ENCODE data around the gene RAMP2. TPM values are rescaled to one million over a fixed set of nuclear protein-coding genes. Genes with fewer than 3 reads are reported as not detected.

Gene RAMP2
- total and polyA plus RNA-seq, 2 of the 13 experiments (the other 11 are each of a cell fraction or from before 2014, with no cell fraction given), result 1.4 to 5.2 TPM

DNA sequence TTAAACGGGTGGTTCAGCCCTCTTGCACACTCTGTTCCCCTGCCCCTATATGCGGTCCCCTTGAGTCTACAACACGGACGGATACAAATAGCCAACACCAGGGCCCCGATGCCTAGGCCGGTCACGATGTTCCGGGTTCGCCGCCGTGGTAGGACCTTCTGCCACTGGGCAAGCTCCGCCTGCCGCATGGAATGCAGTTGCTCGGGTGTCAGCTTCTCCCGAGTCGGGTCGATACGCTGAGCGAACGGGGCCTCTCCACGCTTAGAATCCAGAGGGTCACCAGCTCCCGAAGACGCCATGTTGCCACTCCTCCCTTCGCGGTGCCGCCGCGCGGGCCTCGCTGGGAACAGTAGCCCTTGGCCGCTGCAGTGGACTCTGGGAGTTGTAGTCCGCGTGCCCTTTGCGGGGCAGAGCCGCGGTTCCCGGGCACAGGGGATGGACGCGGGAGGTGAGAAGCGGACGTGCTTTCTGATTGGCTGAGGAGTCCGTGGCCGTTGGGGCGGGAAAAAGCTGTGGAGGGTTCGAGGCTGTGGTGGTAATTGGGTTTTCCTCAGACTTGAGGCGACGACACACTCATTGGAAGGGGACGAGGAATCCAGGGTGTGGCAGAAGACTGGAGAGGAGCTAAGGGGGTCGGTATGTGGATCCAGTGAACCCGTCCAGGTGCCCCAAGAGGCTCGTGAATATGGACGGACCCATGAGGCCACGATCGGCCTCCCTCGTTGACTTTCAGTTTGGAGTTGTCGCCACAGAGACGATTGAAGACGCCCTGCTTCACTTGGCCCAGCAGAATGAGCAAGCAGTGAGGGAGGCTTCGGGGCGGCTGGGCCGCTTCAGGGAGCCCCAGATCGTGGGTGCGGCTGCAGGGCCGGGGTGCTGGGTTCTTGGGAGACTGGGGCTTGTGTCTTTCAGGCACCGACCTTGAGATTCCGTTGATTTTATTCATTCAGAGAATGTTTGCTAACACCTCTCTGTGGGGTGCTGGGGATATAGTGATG lies 37.7 kb downstream of the RAMP2 start, which contains the start of the genes CNTD1 and COA3 (continued):
- TF ChIP-seq, protein P1, sequence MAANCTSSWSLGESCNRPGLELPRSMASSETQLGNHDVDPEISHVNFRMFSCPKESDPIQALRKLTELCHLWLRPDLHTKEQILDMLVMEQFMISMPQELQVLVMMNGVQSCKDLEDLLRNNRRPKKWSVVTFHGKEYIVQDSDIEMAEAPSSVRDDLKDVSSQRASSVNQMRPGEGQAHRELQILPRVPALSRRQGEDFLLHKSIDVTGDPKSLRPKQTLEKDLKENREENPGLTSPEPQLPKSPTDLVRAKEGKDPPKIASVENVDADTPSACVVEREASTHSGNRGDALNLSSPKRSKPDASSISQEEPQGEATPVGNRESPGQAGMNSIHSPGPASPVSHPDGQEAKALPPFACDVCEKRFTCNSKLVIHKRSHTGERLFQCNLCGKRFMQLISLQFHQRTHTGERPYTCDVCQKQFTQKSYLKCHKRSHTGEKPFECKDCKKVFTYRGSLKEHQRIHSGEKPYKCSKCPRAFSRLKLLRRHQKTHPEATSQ (CRISPR knock-in tag; IDR thresholded peaks at IDR 0.05; ENCODE audit: borderline replicate concordance), result no peak; the same call in 1 of the 2 replicates
- TF ChIP-seq CHD4 (IDR thresholded peaks at IDR 0.05; ENCODE audit: borderline replicate concordance, low read length) (0 out of 2 replicates have a peak, but pooled peaks have one; percentile 22), AHR (CRISPR knock-in tag; IDR thresholded peaks at IDR 0.05) (peak; percentile 82; the same call in 1 of the 2 replicates), ZNF260 (CRISPR knock-in tag; IDR thresholded peaks at IDR 0.05; ENCODE audit: borderline replicate concordance, low read depth) (no peak), ZNF160 (CRISPR knock-in tag; IDR thresholded peaks at IDR 0.05) (peak; percentile 92), ZNF616 (CRISPR knock-in tag; IDR thresholded peaks at IDR 0.05; ENCODE audit: low read depth) (0 out of 2 replicates have a peak, but pooled peaks have one; percentile 29), ZNF264 (CRISPR knock-in tag; IDR thresholded peaks at IDR 0.05) (peak; percentile 75; the same call in 1 of the 2 replicates), ZNF441 (CRISPR knock-in tag; IDR thresholded peaks at IDR 0.05; ENCODE audit: borderline replicate concordance) (peak; percentile 92), HDAC1 (CRISPR knock-in tag; IDR thresholded peaks at IDR 0.05) (peak; percentile 93), KMT2B (CRISPR knock-in tag; IDR thresholded peaks at IDR 0.05) (peak; percentile 88), ZNF761 (CRISPR knock-in tag; conservative IDR thresholded peaks at IDR 0.05) (peak; percentile 95), KDM3A (CRISPR knock-in tag; IDR thresholded peaks at IDR 0.05; ENCODE audit: low read depth) (peak; percentile 78; the same call in 1 of the 2 replicates), GFI1 (CRISPR knock-in tag; IDR thresholded peaks at IDR 0.05; ENCODE audit: borderline replicate concordance) (peak; percentile 83)
- TF ChIP-seq, protein P2, sequence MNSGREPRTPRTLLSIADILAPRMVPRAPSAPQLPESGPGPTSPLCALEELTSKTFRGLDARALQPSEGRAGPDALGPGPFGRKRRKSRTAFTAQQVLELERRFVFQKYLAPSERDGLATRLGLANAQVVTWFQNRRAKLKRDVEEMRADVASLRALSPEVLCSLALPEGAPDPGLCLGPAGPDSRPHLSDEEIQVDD (CRISPR knock-in tag; IDR thresholded peaks at IDR 0.05; ENCODE audit: borderline replicate concordance), result no peak
- TF ChIP-seq, protein P3, sequence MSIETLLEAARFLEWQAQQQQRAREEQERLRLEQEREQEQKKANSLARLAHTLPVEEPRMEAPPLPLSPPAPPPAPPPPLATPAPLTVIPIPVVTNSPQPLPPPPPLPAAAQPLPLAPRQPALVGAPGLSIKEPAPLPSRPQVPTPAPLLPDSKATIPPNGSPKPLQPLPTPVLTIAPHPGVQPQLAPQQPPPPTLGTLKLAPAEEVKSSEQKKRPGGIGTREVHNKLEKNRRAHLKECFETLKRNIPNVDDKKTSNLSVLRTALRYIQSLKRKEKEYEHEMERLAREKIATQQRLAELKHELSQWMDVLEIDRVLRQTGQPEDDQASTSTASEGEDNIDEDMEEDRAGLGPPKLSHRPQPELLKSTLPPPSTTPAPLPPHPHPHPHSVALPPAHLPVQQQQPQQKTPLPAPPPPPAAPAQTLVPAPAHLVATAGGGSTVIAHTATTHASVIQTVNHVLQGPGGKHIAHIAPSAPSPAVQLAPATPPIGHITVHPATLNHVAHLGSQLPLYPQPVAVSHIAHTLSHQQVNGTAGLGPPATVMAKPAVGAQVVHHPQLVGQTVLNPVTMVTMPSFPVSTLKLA (IDR thresholded peaks at IDR 0.05), result peak; percentile 51
- TF ChIP-seq, protein P4, sequence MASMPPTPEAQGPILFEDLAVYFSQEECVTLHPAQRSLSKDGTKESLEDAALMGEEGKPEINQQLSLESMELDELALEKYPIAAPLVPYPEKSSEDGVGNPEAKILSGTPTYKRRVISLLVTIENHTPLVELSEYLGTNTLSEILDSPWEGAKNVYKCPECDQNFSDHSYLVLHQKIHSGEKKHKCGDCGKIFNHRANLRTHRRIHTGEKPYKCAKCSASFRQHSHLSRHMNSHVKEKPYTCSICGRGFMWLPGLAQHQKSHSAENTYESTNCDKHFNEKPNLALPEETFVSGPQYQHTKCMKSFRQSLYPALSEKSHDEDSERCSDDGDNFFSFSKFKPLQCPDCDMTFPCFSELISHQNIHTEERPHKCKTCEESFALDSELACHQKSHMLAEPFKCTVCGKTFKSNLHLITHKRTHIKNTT (CRISPR knock-in tag; IDR thresholded peaks at IDR 0.05), result 0 out of 2 replicates have a peak, but pooled peaks have one; percentile 6
- TF ChIP-seq, protein P5, sequence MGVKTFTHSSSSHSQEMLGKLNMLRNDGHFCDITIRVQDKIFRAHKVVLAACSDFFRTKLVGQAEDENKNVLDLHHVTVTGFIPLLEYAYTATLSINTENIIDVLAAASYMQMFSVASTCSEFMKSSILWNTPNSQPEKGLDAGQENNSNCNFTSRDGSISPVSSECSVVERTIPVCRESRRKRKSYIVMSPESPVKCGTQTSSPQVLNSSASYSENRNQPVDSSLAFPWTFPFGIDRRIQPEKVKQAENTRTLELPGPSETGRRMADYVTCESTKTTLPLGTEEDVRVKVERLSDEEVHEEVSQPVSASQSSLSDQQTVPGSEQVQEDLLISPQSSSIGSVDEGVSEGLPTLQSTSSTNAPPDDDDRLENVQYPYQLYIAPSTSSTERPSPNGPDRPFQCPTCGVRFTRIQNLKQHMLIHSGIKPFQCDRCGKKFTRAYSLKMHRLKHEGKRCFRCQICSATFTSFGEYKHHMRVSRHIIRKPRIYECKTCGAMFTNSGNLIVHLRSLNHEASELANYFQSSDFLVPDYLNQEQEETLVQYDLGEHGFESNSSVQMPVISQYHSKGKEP (CRISPR knock-in tag; IDR thresholded peaks at IDR 0.05), result 0 out of 2 replicates have a peak, but pooled peaks have one; percentile 28
- TF ChIP-seq, protein P6, sequence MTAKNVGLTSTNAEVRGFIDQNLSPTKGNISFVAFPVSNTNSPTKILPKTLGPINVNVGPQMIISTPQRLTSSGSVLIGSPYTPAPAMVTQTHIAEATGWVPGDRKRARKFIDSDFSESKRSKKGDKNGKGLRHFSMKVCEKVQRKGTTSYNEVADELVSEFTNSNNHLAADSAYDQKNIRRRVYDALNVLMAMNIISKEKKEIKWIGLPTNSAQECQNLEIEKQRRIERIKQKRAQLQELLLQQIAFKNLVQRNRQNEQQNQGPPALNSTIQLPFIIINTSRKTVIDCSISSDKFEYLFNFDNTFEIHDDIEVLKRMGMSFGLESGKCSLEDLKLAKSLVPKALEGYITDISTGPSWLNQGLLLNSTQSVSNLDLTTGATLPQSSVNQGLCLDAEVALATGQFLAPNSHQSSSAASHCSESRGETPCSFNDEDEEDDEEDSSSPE (CRISPR knock-in tag; IDR thresholded peaks at IDR 0.05), result peak; percentile 99
- TF ChIP-seq, protein P7, sequence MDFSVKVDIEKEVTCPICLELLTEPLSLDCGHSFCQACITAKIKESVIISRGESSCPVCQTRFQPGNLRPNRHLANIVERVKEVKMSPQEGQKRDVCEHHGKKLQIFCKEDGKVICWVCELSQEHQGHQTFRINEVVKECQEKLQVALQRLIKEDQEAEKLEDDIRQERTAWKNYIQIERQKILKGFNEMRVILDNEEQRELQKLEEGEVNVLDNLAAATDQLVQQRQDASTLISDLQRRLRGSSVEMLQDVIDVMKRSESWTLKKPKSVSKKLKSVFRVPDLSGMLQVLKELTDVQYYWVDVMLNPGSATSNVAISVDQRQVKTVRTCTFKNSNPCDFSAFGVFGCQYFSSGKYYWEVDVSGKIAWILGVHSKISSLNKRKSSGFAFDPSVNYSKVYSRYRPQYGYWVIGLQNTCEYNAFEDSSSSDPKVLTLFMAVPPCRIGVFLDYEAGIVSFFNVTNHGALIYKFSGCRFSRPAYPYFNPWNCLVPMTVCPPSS (IDR thresholded peaks at IDR 0.05), result no peak
